Endodermal cell (in vitro differentiated cells): ENCODE results near the gene REN. TPM values are rescaled to one million over a fixed set of nuclear protein-coding genes. Genes with fewer than 3 reads are reported as not detected.
A peak's percentile ranks its signal among the peaks of the same experiment; 100 is the strongest.

ENCODE experiments used
- DNase-seq: peaks from one replicate; pipeline ENCODE4 v3.0.0-alpha.2; 2017
- H3K27ac ChIP-seq: 2 replicates; pipeline ENCODE4 v1.5.1; 2013; ENCODE audit warnings: mild to moderate bottlenecking, low read depth, low read length, moderate library complexity
- H3K27me3 ChIP-seq: 2 replicates; pipeline ENCODE4 v1.6.1; 2013; ENCODE audit warnings: mild to moderate bottlenecking, low read length, moderate library complexity; ENCODE audit not compliant: insufficient read depth, control insufficient read depth, poor library complexity, severe bottlenecking
- H3K36me3 ChIP-seq: 2 replicates; pipeline ENCODE4 v1.7.0; 2013; ENCODE audit warnings: mild to moderate bottlenecking, low read length, moderate library complexity; ENCODE audit not compliant: control insufficient read depth, insufficient read depth
- H3K4me1 ChIP-seq: one replicate; pipeline ENCODE4 v1.7.0; 2013; ENCODE audit warnings: low read length; ENCODE audit not compliant: control insufficient read depth, insufficient read depth
- H3K4me3 ChIP-seq: 2 replicates; pipeline ENCODE4 v1.5.1; 2013; ENCODE audit warnings: mild to moderate bottlenecking, low read length, moderate library complexity
- H3K9ac ChIP-seq: 2 replicates; pipeline ENCODE4 v1.6.1; 2013; ENCODE audit warnings: mild to moderate bottlenecking, low read length, moderate library complexity; ENCODE audit not compliant: poor library complexity, severe bottlenecking; ENCODE audit errors: extremely low read depth
- H3K9me3 ChIP-seq: 2 replicates; pipeline ENCODE4 v1.6.1; 2013; ENCODE audit warnings: mild to moderate bottlenecking, low read length, moderate library complexity; ENCODE audit not compliant: control insufficient read depth
- H3K27ac Mint-ChIP-seq: 2 replicates; pipeline ENCODE4 v1.8.0; 2020; ENCODE audit warnings: mixed read lengths
- H3K27me3 Mint-ChIP-seq: 2 replicates; pipeline ENCODE4 v1.8.0; 2021; ENCODE audit warnings: mild to moderate bottlenecking, mixed read lengths; ENCODE audit not compliant: insufficient read depth
- H3K36me3 Mint-ChIP-seq: 2 replicates; pipeline ENCODE4 v1.8.0; 2020; ENCODE audit warnings: low read depth, mixed read lengths
- H3K4me1 Mint-ChIP-seq: 2 replicates; pipeline ENCODE4 v1.8.0; 2020; ENCODE audit warnings: mixed read lengths
- H3K4me3 Mint-ChIP-seq: 2 replicates; pipeline ENCODE4 v1.8.0; 2020; ENCODE audit warnings: mild to moderate bottlenecking, moderate library complexity, mixed read lengths
- H3K9me3 Mint-ChIP-seq: 2 replicates; pipeline ENCODE4 v1.8.0; 2020; ENCODE audit warnings: mild to moderate bottlenecking, mixed read lengths
- WGBS, 2 experiments: methylation state at CpG; one replicate each; pipeline versions ENCODE4 v1.1.5 to v1.1.7; 2013; ENCODE audit warnings: missing lambda C conversion rate in 2 of 2, mixed read lengths in 1 of 2; ENCODE audit not compliant: insufficient coverage in 1 of 2, insufficient read length in 1 of 2; 5-methylcytosine and 5-hydroxymethylcytosine counted together
- long read RNA-seq, 4 experiments: library from polyadenylated mRNA in 2 of 4; library from RNA in 1 of 4; library from capped mRNA in 1 of 4; stranded (forward) in 3 of 4; unstranded in 1 of 4; transcript quantifications; one replicate each; pipeline ENCODE4 v2.0.0, GENCODE V29; 2020 to 2021; ENCODE audit warnings: inconsistent platforms in 1 of 4
- polyA plus RNA-seq, 2 experiments: library from polyadenylated mRNA; stranded (reverse); fragments of 50-300 nt; gene quantifications; one replicate each; pipeline ENCODE4 v1.2.3, GENCODE V29; 2013
- total RNA-seq, 2 donors: library from RNA; stranded (reverse); fragmentation: NEBNext Ultra II Directional in 1 of 2; extraction: Animal tissue kit (Norgen Biotek cat#: 25700) in 1 of 2; gene quantifications; 2 replicates in 1 of 2; 3 replicates in 1 of 2; pipeline ENCODE4 v1.2.1, GENCODE V29; 2021
- TF ChIP-seq, protein P1 (sequence below): fragments of 200-600 bp; sonication (generic); conservative IDR thresholded peaks from 2 replicates; pipeline ENCODE4 v1.5.0; 2021; ENCODE audit warnings: antibody characterized with exemption, mild to moderate bottlenecking

Gene REN
- total RNA-seq = not detected
- polyA plus RNA-seq (2013, experiment 1 of 2) = 0.85 TPM
- 0.29 TPM for polyA plus RNA-seq (2013, experiment 2 of 2)
- long read RNA-seq, experiment 1 = 0 reads
- long read RNA-seq, experiment 2, partial matches to known transcripts = 0 of 1 reads
- long read RNA-seq, experiment 2, other reads (novel, unspliced or antisense) = 1 of 1 reads
- long read RNA-seq, experiment 3 = 0 reads
- long read RNA-seq, experiment 4 = 0 reads

DNA sequence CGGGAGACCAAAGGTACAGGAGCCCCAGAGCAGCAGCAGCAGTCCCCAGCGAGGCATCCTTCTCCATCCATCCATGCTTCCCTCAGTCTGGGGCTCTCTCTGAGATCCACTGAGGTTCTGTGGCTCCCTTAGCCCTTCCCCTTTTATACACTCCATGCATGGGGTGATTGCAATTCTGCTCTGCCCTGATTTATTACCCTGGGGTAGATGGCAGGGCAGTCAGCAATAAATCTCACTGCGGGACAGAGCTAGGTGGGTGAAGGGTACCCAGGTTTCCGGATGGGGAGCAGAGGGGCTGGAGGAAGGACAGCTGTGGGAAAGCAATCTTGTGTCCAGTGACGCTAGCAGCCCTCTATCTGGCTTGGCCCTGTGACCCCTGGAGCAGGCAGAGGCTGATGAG lies at the start of gene REN:
Gene REN, minus strand, starts transcription at position 119 of the 400 bp plus-strand sequence. Its CDS starts 44 bp downstream, at position 75.
- Mint-ChIP-seq H3K27me3 (peaks cover 15% of the 10 kb centered on the region), H3K9me3 (peaks cover 39% of the 10 kb centered on the region), H3K4me1 (no peaks in the 10 kb centered on the region), H3K27ac (no peak within 1 kb of the TSS), H3K36me3 (no peaks in the 10 kb centered on the region), H3K4me3 (no peak within 1 kb of the TSS)
- Histone ChIP-seq H3K4me1 (no peaks in the 10 kb centered on the region), H3K4me3 (no peak within 1 kb of the TSS), H3K36me3 (no peaks in the 10 kb centered on the region), H3K9me3 (peaks cover 33% of the 10 kb centered on the region), H3K27ac (no peak within 1 kb of the TSS), H3K27me3 (peaks cover 5% of the 10 kb centered on the region), H3K9ac (no peak within 1 kb of the TSS)
- 90 to 97% methylated on average over 3 to 5 of the region's 5 CpGs for WGBS, 2 experiments
- TF ChIP-seq, protein P1, sequence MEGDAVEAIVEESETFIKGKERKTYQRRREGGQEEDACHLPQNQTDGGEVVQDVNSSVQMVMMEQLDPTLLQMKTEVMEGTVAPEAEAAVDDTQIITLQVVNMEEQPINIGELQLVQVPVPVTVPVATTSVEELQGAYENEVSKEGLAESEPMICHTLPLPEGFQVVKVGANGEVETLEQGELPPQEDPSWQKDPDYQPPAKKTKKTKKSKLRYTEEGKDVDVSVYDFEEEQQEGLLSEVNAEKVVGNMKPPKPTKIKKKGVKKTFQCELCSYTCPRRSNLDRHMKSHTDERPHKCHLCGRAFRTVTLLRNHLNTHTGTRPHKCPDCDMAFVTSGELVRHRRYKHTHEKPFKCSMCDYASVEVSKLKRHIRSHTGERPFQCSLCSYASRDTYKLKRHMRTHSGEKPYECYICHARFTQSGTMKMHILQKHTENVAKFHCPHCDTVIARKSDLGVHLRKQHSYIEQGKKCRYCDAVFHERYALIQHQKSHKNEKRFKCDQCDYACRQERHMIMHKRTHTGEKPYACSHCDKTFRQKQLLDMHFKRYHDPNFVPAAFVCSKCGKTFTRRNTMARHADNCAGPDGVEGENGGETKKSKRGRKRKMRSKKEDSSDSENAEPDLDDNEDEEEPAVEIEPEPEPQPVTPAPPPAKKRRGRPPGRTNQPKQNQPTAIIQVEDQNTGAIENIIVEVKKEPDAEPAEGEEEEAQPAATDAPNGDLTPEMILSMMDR = no peak
- DNase-seq = no peak

DNA sequence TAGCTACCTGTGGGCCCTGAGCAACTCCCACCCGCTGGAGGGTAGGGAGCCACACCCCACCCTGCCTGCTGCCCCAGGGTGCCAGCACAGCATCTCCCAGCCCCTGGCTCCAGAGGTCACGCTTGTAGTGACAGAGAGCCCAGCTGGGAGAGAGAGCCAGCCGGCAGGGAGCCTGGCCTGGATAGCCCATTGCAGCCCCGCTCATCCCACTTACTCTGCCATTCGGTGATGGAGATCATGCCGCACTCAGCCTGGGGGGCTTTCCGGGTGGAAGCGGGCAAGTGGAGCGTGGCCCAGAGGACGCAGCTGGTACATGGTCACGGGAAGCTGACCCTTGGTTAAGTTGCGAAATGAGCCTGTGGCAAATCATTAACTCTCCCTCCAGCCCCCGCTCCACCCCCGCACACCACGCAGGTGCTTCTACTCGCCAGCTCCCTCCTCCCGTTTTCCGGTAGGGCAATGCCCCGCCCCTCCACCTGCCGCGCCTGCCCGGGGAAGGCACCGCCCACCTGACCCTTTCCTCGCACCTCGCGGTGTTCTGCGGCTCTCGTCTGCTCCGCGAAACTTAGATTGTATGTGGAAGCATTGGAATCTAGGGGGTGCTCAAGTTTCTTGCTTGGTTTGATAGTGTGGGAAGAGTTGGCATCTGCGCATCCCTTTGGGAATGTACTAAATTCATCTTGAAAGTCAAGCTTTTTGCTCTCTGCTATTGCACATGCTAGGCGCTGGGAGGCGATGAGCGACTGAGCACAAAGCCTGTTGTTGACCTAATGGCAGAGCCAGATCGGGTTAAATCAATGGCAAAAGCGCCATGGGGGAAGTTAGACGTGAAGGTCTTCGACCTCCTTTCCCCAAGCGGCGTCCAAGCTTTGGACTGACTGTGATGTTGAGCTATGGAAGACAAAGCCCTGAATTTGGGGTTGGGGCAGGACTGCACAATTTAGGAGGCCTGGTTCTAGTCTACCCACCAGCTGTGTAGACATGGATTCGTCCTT lies 47.8 kb upstream of the REN start, which contains the start of gene GOLT1A:
Gene GOLT1A, minus strand, starts transcription at position 321 of the 995 bp plus-strand sequence. Its CDS starts 82 bp downstream, at position 239.
- no peaks in the 10 kb centered on the region for H3K9me3 Mint-ChIP-seq
- Histone ChIP-seq H3K9ac (no peak within 1 kb of the TSS), H3K27ac (no peak within 1 kb of the TSS), H3K9me3 (no peaks in the 10 kb centered on the region), H3K4me1 (no peaks in the 10 kb centered on the region), H3K4me3 (peak within 1 kb of the TSS; percentile 69), H3K27me3 (peaks cover 14% of the 10 kb centered on the region), H3K36me3 (no peaks in the 10 kb centered on the region)
- 17 to 20% methylated on average over 10 to 41 of the region's 41 CpGs for WGBS, 2 experiments
- TF ChIP-seq, protein P1 = peak; percentile 84
- peaks cover 3% of the 10 kb centered on the region for H3K27me3 Mint-ChIP-seq
- peak within 1 kb of the TSS; percentile 44 for H3K4me3 Mint-ChIP-seq
- H3K27ac Mint-ChIP-seq = peak within 1 kb of the TSS; percentile 1
- H3K4me1 Mint-ChIP-seq = no peaks in the 10 kb centered on the region
- DNase-seq = peak; percentile 95
- H3K36me3 Mint-ChIP-seq = no peaks in the 10 kb centered on the region

DNA sequence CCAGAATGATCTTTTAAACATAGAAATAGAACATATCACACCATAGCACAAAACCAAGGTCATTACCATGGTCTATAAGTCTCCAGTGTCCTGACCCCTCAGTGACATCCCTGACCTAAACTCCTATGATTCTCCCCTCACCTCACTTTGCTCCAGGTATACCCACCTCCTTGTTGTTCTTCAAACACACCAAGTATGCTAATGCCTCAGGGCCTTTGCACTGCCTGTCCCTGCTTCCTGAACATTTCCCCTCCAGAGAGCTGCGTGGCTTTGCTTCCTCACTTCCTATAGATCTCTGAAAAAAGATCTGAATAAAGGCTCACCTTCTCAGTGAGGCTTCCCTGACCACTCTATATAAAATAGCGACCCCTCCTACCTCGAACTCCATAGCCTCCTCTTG lies 46.6 kb upstream of the REN start:
- Histone ChIP-seq H3K9me3 (no peaks in the 10 kb centered on the region), H3K36me3 (no peaks in the 10 kb centered on the region), H3K9ac (no peak overlapping the region), H3K27me3 (peaks cover 14% of the 10 kb centered on the region), H3K27ac (no peak overlapping the region), H3K4me3 (no peak overlapping the region), H3K4me1 (no peaks in the 10 kb centered on the region)
- H3K36me3 Mint-ChIP-seq = no peaks in the 10 kb centered on the region
- no peak overlapping the region for H3K27ac Mint-ChIP-seq
- H3K4me1 Mint-ChIP-seq = no peaks in the 10 kb centered on the region
- H3K4me3 Mint-ChIP-seq = no peak overlapping the region
- H3K27me3 Mint-ChIP-seq = no peaks in the 10 kb centered on the region
- no peaks in the 10 kb centered on the region for H3K9me3 Mint-ChIP-seq
- 71 to 98% methylated on average over 1 to 3 of the region's 3 CpGs for WGBS, 2 experiments
- TF ChIP-seq, protein P1 = no peak
- peak; percentile 27 for DNase-seq
